Spinal cord (tissue), 10 donors: ENCODE data around the gene OBP2A. TPM values are rescaled to one million over a fixed set of nuclear protein-coding genes. Genes with fewer than 3 reads are reported as not detected.

Experiments
- DNase-seq, 6 donors: peaks; one replicate each; pipeline versions ENCODE4 v3.0.0 to v3.0.0-alpha.2; 2013 to 2015; ENCODE audit warnings: low spot score in 6 of 6, low read depth in 4 of 6
- H3K27ac ChIP-seq: one replicate; pipeline ENCODE4 v1.5.1; 2013; ENCODE audit warnings: low read depth, low read length, control low read depth
- H3K27me3 ChIP-seq: one replicate; pipeline ENCODE4 v1.6.1; 2013; ENCODE audit warnings: low read length; ENCODE audit not compliant: control insufficient read depth, insufficient read depth
- H3K36me3 ChIP-seq: one replicate; pipeline ENCODE4 v1.6.1; 2013; ENCODE audit warnings: low read length; ENCODE audit not compliant: control insufficient read depth, insufficient read depth
- H3K4me1 ChIP-seq: one replicate; pipeline ENCODE4 v1.6.1; 2013; ENCODE audit warnings: low read length; ENCODE audit not compliant: control insufficient read depth, insufficient read depth
- H3K4me3 ChIP-seq: one replicate; pipeline ENCODE4 v1.5.1; 2013; ENCODE audit warnings: low read depth, low read length, control low read depth
- H3K9me3 ChIP-seq: one replicate; pipeline ENCODE4 v1.6.1; 2013; ENCODE audit warnings: low read length; ENCODE audit not compliant: control insufficient read depth, insufficient read depth
- WGBS: methylation state at CpG from one replicate; pipeline ENCODE4 v1.1.5; 2013; ENCODE audit warnings: missing lambda C conversion rate; ENCODE audit not compliant: insufficient coverage; 5-methylcytosine and 5-hydroxymethylcytosine counted together
- polyA plus RNA-seq, 2 donors: library from polyadenylated mRNA; unstranded; fragments of 120-200 nt; gene quantifications; one replicate each; pipeline ENCODE4 v1.2.1, GENCODE V29; 2013; ENCODE audit not compliant: insufficient read length in 2 of 2
- total RNA-seq, 2 donors: library from RNA; depleted of rRNA in 1 of 2; stranded (reverse); fragments of 120-200 nt in 1 of 2; fragments of >200 nt in 1 of 2; gene quantifications; one replicate each; pipeline versions ENCODE4 v1.2.3 to v1.2.4, GENCODE V29; 2013 to 2014
- donor health status: healthy.

OBP2A gene
- total and polyA plus RNA-seq, 4 donors = not detected

DNA sequence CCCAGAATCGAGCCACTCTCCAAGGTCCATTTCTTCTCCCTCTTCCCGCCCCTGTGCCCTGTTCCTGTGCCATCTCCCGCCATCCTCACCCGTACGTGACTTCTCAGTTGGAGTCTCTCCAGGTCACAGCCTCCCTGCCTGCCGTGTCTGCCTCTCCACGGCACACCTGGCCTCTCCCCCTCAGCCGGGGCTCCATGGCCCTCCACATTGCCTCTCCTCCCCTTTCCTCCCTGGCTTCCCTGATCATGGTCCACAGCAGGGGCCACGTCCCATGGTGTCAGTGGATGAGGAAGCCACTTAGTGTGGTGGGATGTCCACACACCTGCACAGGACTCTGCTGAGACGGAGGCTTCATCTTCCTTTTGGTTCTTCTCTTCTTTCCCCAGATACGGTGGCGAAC lies 17.9 kb downstream of the OBP2A start:
- no peak overlapping the region for H3K4me3 ChIP-seq
- no peaks in the 10 kb centered on the region for H3K36me3 ChIP-seq
- H3K27me3 ChIP-seq = no peaks in the 10 kb centered on the region
- H3K4me1 ChIP-seq = no peaks in the 10 kb centered on the region
- H3K9me3 ChIP-seq = no peaks in the 10 kb centered on the region
- H3K27ac ChIP-seq = no peak overlapping the region
- DNase-seq = no peak
- WGBS = 92% methylated on average over 11 of the region's 12 CpGs

DNA sequence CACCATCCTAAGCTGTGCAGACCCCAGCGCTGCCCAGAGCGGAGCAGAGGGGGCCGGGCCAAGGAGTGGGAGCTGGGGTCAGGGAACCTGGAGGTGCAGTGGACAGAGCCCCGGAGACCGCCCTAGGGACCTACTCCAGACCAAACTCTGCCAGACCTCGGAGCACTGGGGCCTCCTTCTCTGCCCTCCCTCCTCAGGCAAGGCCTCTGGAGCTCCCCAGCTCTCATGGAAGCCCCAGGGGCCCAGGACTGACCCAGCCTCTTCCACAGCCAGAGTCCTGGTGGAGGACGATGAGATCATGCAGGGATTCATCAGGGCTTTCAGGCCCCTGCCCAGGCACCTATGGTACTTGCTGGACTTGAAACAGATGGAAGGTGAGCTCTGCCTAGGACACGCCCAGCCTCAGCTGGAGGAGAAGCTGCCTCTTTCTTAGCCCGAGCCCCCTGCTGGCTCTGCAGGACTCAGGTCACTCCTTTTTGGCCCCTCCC lies 19.3 kb downstream of the OBP2A start:
- Histone ChIP-seq H3K4me3 (no peak overlapping the region), H3K27me3 (no peaks in the 10 kb centered on the region), H3K27ac (no peak overlapping the region), H3K4me1 (no peaks in the 10 kb centered on the region), H3K9me3 (no peaks in the 10 kb centered on the region), H3K36me3 (no peaks in the 10 kb centered on the region)
- WGBS = 73% methylated on average over 6 of the region's 9 CpGs
- DNase-seq = no peak

DNA sequence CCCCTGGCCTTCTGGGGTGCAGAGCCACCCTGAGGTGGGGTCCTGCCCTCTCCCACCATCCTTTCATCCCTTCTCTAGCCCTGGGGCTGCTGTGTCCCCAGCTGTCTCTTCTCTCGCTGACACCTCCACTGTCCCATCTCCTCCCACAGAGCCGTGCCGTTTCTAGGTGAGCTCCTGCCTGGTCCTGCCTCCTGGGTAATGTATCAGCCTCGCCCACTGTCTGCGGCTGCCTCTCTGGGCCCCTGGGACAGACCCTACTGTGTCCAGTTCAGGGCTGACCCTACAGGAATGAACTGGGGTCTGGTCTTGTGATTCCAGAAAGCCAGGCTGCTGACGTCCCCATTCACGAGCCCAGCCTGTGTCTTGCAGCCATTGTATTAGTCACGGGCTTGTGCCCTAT lies 19.7 kb downstream of the OBP2A start:
- DNase-seq = no peak
- no peaks in the 10 kb centered on the region for H3K36me3 ChIP-seq
- peaks cover 2% of the 10 kb centered on the region for H3K27me3 ChIP-seq
- H3K4me1 ChIP-seq = no peaks in the 10 kb centered on the region
- H3K9me3 ChIP-seq = no peaks in the 10 kb centered on the region
- H3K4me3 ChIP-seq = no peak overlapping the region
- WGBS = 70% methylated on average over 8 of the region's 8 CpGs
- no peak overlapping the region for H3K27ac ChIP-seq

DNA sequence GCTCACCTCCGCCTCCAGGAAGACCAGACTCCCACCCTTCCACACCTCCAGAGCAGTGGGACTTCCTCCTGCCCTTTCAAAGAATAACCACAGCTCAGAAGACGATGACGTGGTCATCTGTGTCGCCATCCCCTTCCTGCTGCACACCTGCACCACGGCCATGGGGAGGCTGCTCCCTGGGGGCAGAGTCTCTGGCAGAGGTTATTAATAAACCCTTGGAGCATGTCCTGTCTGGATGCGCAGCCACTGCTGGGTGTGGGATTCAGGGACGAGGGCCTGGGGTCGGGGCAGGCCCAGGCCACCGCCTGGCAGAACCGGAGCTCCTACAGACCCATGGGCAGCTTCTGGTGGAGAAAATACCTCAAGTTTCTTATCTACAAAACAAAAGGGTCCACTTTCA lies 20.6 kb downstream of the OBP2A start:
- Histone ChIP-seq H3K27me3 (peaks cover 2% of the 10 kb centered on the region), H3K9me3 (no peaks in the 10 kb centered on the region), H3K4me1 (no peaks in the 10 kb centered on the region), H3K4me3 (no peak overlapping the region), H3K27ac (no peak overlapping the region), H3K36me3 (no peaks in the 10 kb centered on the region)
- DNase-seq = no peak
- 75% methylated on average over 5 of the region's 10 CpGs for WGBS

DNA sequence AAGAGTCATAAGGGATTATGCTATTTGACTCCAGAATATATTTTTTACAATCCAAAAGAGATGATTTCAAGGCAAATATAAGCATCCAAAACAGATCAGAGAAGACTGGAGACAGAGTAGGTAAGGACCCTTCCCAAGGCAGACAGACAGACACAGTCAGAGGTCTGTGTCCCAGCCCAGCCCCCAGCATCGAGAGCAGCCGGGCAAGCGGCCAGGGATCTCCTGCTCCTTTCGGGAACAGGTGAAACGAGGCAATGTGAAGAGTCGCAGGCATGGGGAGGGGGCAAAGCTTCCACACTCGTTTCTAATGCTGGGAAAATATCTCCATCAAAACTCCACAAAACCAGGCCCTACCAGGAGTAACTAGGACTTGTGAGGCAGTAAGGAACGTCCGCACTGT lies 21.4 kb downstream of the OBP2A start:
- no peak overlapping the region for H3K27ac ChIP-seq
- H3K4me1 ChIP-seq = no peaks in the 10 kb centered on the region
- no peaks in the 10 kb centered on the region for H3K36me3 ChIP-seq
- DNase-seq = no peak
- H3K4me3 ChIP-seq = no peak overlapping the region
- 49% methylated on average over 5 of the region's 9 CpGs for WGBS
- no peaks in the 10 kb centered on the region for H3K9me3 ChIP-seq
- H3K27me3 ChIP-seq = peaks cover 2% of the 10 kb centered on the region

DNA sequence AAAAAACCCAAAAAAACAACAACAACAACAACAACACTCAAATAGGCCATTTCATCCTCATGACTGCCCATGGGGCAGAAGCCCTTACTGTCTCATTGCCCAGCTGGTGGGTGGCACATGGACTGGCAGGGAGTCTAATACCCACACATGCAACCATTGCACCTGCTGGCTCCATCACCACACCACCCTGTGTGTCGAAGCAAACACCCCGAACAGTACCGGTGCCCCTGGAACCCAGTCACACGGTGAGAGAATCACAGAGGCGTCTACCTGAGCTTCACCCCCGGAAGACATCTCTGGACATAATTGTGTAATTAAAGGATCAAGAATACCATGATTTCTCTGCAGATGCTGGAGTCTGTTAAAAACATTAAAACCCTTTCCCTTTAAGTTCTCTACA lies 22.1 kb downstream of the OBP2A start:
- WGBS = 80% methylated on average over 1 of the region's 6 CpGs
- H3K27ac ChIP-seq = no peak overlapping the region
- DNase-seq = no peak
- H3K36me3 ChIP-seq = no peaks in the 10 kb centered on the region
- no peak overlapping the region for H3K4me3 ChIP-seq
- H3K4me1 ChIP-seq = no peaks in the 10 kb centered on the region
- H3K9me3 ChIP-seq = no peaks in the 10 kb centered on the region
- H3K27me3 ChIP-seq = peaks cover 2% of the 10 kb centered on the region

DNA sequence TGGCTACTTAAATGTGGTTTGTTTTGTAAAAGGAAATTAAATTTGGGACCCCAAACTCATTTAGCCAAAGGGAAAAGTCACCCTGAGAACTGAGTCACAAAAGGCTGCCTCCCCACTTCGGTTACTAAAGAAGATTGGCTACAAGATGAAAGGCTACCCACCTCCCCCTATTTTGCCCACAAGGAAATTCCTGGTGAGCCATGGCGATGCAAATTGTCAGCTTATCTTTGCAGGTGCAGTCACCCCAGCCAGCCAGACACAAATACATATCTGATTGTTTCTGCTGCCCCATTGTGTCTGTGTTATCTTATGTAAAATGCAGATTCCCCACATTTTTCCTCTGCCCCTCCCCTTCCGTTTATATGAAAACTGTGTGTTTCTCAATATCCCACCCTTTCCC lies 24.5 kb downstream of the OBP2A start:
- Histone ChIP-seq H3K27me3 (peaks cover 2% of the 10 kb centered on the region), H3K27ac (no peak overlapping the region), H3K36me3 (no peaks in the 10 kb centered on the region), H3K4me1 (no peaks in the 10 kb centered on the region), H3K9me3 (no peaks in the 10 kb centered on the region), H3K4me3 (no peak overlapping the region)
- DNase-seq = no peak
- no CpG with 5 or more reads among the region's 3 CpGs for WGBS

DNA sequence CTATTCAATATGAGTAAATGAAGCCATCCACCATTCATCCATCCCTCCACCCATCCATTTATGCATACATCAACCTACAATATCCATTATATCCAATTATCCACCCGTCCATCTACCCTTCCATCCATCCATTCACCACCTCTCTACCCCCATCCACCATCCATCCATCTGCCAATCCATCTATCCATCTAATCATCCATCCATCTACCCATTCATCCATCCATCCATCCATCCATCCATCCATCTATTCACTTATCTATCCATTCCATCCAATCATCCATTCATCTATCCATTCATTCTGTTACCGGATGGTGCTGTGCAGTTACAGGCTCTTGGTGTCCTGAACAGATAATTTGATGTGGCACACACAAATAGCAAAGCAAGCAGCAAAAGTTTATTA lies 26.3 kb downstream of the OBP2A start:
- 70% methylated on average over 1 of the region's 2 CpGs for WGBS
- peaks cover 2% of the 10 kb centered on the region for H3K27me3 ChIP-seq
- DNase-seq = no peak

DNA sequence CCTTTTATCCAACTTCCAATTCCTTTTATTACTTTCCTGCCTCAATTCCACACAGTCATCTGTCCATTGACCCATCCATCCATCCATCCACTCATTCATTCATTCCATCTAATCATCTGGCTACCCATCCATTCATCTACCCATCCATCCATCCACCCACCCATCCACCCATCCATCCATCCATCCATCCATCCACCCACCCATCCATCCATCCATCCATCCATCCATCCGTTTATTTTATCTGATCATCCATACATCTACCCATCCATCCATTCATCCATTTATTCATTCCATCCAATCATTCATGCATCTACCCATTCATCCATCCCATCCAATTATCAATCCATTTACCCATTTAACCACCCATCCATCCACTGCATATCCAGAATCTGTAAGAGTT lies 27.2 kb downstream of the OBP2A start:
- Histone ChIP-seq H3K27ac (no peak overlapping the region), H3K4me1 (no peaks in the 10 kb centered on the region), H3K36me3 (no peaks in the 10 kb centered on the region), H3K4me3 (no peak overlapping the region), H3K27me3 (peaks cover 2% of the 10 kb centered on the region), H3K9me3 (no peaks in the 10 kb centered on the region)
- DNase-seq = no peak
- 75% methylated on average over 1 of the region's 1 CpG for WGBS

More for the DNA sequence above, 26.3 kb downstream of the OBP2A start:
- Histone ChIP-seq H3K9me3 (no peaks in the 10 kb centered on the region), H3K4me1 (no peaks in the 10 kb centered on the region), H3K27ac (no peak overlapping the region), H3K4me3 (no peak overlapping the region), H3K36me3 (no peaks in the 10 kb centered on the region)

DNA sequence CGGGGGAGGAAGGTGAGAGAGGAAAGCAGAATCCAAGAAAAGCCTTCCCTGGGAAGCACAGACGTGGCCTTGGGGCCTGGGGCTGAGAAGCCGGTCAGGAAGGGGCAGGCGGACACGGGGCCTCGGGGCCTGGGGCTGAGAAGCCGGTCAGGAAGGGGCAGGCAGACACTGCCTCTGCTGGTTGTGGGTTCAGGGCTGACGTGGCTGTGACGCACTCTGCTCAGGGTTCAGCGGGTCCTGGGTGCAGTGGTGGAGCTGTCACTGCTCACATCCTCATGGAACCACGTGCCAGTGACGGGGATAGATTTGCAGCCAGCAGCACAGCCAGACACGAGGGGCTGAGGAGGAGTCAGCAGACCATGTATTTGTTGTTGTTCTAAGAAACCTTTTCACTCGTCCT lies 28.4 kb downstream of the OBP2A start:
- no peak for DNase-seq
- no peak overlapping the region for H3K27ac ChIP-seq

More for the DNA sequence above, 28.4 kb downstream of the OBP2A start:
- Histone ChIP-seq H3K4me1 (no peaks in the 10 kb centered on the region), H3K9me3 (no peaks in the 10 kb centered on the region), H3K36me3 (no peaks in the 10 kb centered on the region), H3K4me3 (no peak overlapping the region), H3K27me3 (peaks cover 2% of the 10 kb centered on the region)
- WGBS = 81% methylated on average over 14 of the region's 14 CpGs
